SW 1271 (cell line): ENCODE measurements around the gene KCNMA1.
"Not testable (repeated sequence)": the region's sequence is repeated elsewhere in the genome, so short reads cannot be mapped to it uniquely, and the experiment has no call there.

Source experiments
- DNase-seq, 2 experiments: peaks; one replicate each; lab custom pipeline; 2025; lab: John Stamatoyannopoulos, UW

Gene KCNMA1

DNA sequence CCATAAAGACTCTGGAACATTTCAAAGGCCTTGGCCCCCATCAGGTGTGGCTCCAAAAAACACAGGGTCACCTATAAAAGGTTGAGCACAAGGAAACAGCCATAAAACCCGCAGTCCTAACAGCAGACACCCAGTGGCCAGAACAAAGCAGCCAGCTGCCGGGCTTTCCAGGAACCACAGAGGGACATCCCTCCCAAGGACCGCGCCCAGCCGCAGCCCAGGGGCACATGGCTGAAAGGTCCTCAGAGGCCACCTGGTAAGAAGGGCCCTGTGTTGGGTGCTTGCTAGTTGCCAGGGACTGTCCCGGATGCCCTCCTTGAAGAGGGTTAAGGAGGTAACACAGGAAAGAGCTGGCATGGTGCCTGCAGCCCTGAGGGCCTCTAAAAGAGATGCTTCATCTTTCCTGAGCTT lies 32.7 kb downstream of the KCNMA1 start:
- DNase-seq, result no peak

DNA sequence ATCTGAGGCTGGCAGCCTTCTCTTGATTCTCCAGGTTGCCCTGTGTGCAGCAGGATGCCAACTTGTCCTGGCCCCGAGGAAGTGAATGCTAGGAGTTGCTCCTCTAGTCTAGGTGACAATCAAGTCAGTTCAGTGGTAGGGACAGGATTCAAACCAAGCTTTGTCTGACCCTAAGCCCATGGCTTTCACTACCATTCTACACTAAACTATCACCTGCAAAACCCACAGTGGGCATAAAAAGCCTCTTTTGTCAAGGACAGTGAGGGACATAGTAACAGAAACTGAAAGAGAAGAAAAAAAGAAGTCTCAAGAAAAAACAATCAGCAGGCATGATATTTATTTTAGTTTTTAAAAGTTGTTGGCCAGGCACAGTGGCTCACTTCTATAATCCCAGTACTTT lies 33.5 kb downstream of the KCNMA1 start:
- no peak for DNase-seq

- DNase-seq, result peak in 1 of 2 experiments; percentile 16
Observed at GRCh38 chr10:77603534-77603927, 34.1 kb downstream of the KCNMA1 start.

GRCh38 chr10:77602913-77603533 lies 34.6 kb downstream of the KCNMA1 start:
- no peak for DNase-seq

GRCh38 chr10:77602231-77602912 lies 35.2 kb downstream of the KCNMA1 start:
- DNase-seq, result no peak

DNA sequence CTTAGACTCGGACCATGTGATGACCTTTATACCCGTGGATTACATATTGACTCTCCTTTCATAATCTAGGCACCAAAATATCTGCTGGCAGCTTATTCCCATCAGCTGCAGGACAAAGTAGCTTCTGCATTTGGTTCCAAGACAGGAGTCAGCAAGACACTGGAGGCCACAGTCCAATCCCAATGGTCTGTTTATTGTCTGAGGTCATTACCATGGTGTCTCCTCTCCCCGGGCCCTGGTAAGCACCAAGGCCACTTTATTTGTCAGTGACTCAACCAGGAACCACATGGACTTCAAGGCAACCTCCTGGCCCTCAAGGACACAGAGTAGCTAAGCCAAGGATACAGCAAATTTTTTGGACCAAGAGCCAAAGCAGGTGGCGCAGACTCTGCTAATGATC lies 36.1 kb downstream of the KCNMA1 start:
- no peak for DNase-seq

DNA sequence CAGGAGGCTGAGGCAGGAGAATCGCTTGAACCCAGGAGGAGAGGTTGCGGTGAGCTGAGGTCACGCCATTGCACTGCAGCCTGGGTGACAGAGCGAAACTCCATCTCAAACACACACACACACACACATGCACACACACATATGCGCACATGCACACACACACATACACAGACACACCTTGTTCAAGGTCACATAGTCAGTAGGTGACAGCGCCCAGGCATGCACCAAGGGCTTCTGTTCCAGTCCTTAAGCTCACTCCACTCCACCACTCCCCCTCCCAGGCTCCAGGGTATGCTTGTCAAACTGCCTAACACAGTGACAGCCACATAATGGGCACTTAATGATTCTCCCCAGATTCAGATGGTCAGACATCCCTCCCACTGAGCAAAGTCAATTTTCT lies 37.0 kb downstream of the KCNMA1 start:
- DNase-seq, result no peak

GRCh38 chr10:77599651-77600050 lies 38.0 kb downstream of the KCNMA1 start:
- no peak for DNase-seq

DNA sequence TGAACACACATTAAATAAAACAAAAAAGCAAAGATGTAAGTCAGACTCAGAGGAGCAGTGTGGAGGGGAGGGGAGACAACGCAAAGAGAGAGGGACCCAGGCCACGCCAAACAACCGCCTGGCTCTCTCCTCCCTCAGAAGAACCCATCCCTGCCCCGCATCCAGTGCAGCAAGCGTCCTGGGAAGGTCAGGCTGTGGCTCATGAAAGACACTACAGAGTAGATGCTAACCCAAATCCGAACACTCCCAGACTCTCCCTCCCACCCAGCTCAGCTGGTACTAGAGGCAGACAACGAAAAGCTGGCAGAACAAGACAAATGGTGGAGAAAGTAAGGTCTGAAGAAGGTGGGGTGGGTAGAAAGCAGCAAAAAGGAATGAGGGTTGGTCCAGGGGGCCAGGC lies 39.0 kb downstream of the KCNMA1 start:
- no peak for DNase-seq

DNA sequence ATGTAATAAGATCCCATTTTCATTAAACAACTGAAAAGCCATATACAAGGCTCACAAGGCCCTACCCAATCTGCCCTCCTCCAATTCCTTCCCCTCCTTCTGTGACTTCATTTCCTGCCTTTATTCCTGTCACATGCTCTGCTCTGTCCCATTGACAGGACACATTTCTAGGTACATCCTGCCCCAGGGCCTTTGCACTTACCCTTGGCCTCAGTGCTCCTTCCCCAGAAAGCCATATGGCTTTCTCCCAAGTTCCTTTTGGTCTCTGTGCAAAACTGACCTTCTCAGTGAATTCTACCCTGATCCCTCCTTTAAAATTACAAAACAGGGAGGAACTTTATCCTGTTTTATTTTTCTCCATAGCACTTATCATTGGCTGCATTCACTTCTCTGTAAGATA lies 40.0 kb downstream of the KCNMA1 start:
- DNase-seq, result no peak

GRCh38 chr10:77594471-77594783 lies 43.2 kb downstream of the KCNMA1 start:
- no peak for DNase-seq

- no peak for DNase-seq
Observed at GRCh38 chr10:77593771-77594470, 43.7 kb downstream of the KCNMA1 start.

GRCh38 chr10:77592946-77593636 lies 44.5 kb downstream of the KCNMA1 start:
- peak; percentile 49 to 87 for DNase-seq

DNA sequence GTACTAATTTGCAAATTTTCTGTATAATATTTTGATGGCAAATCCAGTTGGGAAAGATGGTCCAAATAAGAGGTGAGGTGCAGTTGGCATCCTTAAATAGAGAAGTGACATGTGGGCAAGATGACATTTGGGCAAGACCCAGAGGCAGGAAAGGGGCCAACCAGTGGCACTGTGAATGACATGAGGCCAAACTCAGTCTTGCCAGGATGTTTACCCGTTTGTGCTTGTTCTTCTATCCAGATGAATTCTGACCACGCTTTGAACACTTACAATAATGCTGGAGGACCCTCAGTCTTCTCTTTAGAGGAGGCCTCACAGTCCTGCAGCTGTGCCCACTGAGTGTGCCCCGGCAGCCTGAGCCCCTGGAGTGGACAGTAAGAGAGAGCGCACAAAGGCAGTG lies 45.1 kb downstream of the KCNMA1 start:
- no peak for DNase-seq

DNA sequence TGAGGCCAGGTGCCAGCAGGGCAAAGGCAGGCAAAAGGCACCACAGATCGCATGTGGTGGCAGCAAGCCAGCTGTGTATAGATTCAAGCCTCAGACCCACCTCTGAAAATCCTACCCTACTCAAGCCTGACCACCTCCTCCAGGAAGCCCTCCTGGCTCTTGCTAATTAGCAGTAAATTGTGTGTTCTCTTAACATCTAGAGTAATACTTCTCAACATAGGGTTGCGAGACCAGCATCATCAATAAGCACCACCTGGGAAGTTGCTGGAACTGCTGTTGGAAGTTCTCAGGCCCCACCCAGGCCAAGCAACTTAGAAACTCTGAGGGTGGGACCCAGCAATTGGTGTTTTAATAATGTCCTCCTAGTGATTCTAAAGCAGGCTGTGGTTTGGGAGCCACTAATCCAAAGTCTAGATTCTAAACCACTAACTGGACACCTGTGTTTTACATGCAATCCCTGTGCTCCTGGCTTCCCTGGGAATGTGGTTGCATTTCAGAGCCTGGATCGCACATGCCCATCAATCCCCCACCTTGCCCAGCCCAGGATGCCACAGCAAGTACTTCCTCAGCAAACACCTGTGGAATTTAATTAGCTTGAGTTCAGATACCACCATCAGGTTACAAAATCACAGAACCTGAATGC lies 46.2 kb downstream of the KCNMA1 start:
- DNase-seq, result no peak

DNA sequence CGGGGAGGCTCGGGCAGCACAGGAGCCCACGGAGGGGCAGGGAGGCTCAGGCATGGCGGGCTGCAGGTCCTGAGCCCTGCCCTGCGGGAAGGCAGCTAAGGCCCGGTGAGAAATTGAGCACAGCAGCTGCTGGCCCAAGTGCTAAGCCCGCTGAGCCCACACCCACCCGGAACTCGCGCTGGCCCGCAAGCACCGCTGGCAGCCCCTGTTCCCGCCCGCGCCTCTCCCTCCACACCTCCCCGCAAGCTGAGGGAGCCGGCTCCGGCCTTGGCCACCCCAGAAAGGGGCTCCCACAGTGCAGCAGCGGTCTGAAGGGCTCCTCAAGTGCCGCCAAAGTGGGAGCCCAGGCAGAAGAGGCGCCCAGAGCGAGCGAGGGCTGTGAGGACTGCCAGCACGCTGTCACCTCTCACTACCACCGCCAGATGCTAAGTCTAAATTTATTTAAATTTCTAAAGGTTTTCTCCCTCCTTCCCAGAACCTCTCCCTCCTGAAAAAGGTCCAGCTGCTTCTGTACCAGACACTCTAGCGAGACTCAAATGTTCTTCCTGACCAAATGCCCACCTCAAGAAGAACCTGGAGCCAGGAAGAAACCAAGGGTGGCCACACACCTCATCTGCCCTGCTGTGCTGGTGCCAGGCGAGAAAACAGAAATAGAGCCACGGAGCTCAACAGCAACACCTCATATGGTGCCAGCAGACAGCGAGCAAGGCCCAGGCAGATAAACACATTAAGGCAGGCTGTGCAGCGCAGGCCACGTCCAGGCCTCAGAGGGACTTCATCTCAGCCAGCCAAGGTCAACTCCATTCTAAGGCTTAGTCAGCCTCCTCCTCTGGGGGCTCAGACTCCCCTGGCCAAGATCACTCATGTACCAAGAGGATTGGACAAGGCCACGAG lies 47.0 kb downstream of the KCNMA1 start:
- DNase-seq, result no peak

DNA sequence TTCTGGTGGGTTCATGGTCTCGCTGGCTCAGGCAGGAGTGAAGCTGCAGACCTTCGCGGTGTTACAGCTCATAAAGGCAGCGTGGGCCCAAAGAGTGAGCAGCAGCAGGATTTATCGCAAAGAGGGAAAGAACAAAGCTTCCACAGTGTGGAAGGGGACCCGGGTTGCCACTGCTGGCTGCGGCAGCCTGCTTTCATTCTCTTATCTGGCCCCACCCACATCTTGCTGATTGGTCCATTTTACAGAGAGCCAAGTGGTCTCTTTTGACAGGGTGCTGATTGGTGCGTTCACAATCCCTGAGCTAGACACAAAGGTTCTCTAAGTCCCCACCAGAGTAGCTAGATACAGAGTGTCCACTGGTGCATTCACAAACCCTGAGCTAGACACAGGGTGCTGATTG lies 47.9 kb downstream of the KCNMA1 start:
- DNase-seq, result not testable (repeated sequence)

- DNase-seq, result no peak
Observed at GRCh38 chr10:77588886-77589285, 48.7 kb downstream of the KCNMA1 start.

- DNase-seq, result no peak
Observed at GRCh38 chr10:77587416-77587790, 50.2 kb downstream of the KCNMA1 start.

- peak in 1 of 2 experiments; percentile 24 for DNase-seq
Observed at GRCh38 chr10:77586719-77587415, 50.7 kb downstream of the KCNMA1 start.

DNA sequence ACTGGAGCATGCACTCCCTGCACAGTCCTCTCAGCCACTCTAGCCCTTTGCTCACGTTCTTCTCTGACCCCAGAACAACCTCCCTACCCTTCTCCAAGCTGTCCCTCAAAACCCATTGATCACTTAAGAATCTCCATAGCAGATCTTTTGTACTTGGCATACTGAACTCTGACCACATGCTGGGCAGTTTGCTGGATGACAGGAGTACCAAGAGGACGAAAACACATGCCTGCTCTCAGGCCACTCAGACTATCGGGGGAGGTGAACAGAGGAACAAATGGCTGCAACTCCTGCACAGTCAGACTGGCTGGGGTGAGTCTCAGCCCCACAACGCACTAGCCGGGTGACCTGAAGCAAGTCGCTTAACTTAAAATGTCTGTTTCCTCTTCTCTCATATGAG lies 52.7 kb downstream of the KCNMA1 start:
- no peak for DNase-seq
